KMS-11 (cell line): Measurements from ENCODE around the gene CDC42EP2.

ENCODE experiments used
- H2AFZ ChIP-seq: fragments of 200-600 bp; sonication (generic); 2 replicates; pipeline ENCODE4 v1.6.1; 2016; ENCODE audit warnings: antibody characterized with exemption, mixed run types, low read depth
- H3K27ac ChIP-seq: fragments of 200-600 bp; sonication (generic); 2 replicates; pipeline ENCODE4 v1.6.1; 2016; ENCODE audit warnings: mild to moderate bottlenecking, mixed run types
- H3K27me3 ChIP-seq: fragments of 200-600 bp; sonication (generic); 2 replicates; pipeline ENCODE4 v1.6.1; 2017; ENCODE audit warnings: mild to moderate bottlenecking, low read depth, mixed run types, moderate library complexity; ENCODE audit not compliant: insufficient read depth
- H3K36me3 ChIP-seq: fragments of 200-600 bp; sonication (generic); 2 replicates; pipeline ENCODE4 v1.6.1; 2017; ENCODE audit warnings: mild to moderate bottlenecking, mixed run types; ENCODE audit not compliant: insufficient read depth
- H3K4me1 ChIP-seq: fragments of 200-600 bp; sonication (generic); 2 replicates; pipeline ENCODE4 v1.6.1; 2016; ENCODE audit warnings: mild to moderate bottlenecking, low read depth, mixed run types; ENCODE audit not compliant: poor library complexity, severe bottlenecking
- H3K4me2 ChIP-seq: fragments of 200-600 bp; sonication (generic); 2 replicates; pipeline ENCODE4 v1.7.0; 2016; ENCODE audit warnings: mild to moderate bottlenecking, mixed run types
- H3K4me3 ChIP-seq: fragments of 200-600 bp; sonication (generic); IDR thresholded peaks from 2 replicates; pipeline ENCODE4 v1.6.1; 2017; ENCODE audit warnings: low read depth, low read length, mixed read lengths; ENCODE audit not compliant: insufficient read depth
- H3K79me2 ChIP-seq: fragments of 200-600 bp; sonication (generic); 2 replicates; pipeline ENCODE4 v1.6.1; 2016; ENCODE audit warnings: low read depth, mixed run types; ENCODE audit not compliant: insufficient read depth
- H3K9ac ChIP-seq: fragments of 200-600 bp; sonication (generic); 2 replicates; pipeline ENCODE4 v1.6.1; 2016; ENCODE audit warnings: mild to moderate bottlenecking, mixed run types
- H4K20me1 ChIP-seq: fragments of 200-600 bp; sonication (generic); 2 replicates; pipeline ENCODE4 v1.6.1; 2016; ENCODE audit warnings: mild to moderate bottlenecking, mixed run types; ENCODE audit not compliant: insufficient read depth
- TF ChIP-seq, protein P1 (sequence below): fragments of 200-600 bp; sonication (generic); conservative IDR thresholded peaks from 2 replicates; pipeline ENCODE4 v1.6.1; 2017; ENCODE audit warnings: low read depth, mild to moderate bottlenecking, antibody characterized with exemption, low read length, moderate library complexity, mixed read lengths

The CDC42EP2 gene

GRCh38 chr11:65277631-65278277, 36.9 kb upstream of the CDC42EP2 start:
- no peak overlapping the region for H3K9ac ChIP-seq
- peaks cover 5% of the 10 kb centered on the region for H3K4me1 ChIP-seq
- no peak overlapping the region for H2AFZ ChIP-seq
- H4K20me1 ChIP-seq, result no peaks in the 10 kb centered on the region
- H3K4me2 ChIP-seq, result no peak overlapping the region
- peaks cover 15% of the 10 kb centered on the region; the same call in 1 of the 2 replicates for H3K36me3 ChIP-seq
- no peaks in the 10 kb centered on the region for H3K79me2 ChIP-seq
- no peaks in the 10 kb centered on the region for H3K27me3 ChIP-seq
- H3K27ac ChIP-seq, result no peak overlapping the region
- TF ChIP-seq, protein P1, sequence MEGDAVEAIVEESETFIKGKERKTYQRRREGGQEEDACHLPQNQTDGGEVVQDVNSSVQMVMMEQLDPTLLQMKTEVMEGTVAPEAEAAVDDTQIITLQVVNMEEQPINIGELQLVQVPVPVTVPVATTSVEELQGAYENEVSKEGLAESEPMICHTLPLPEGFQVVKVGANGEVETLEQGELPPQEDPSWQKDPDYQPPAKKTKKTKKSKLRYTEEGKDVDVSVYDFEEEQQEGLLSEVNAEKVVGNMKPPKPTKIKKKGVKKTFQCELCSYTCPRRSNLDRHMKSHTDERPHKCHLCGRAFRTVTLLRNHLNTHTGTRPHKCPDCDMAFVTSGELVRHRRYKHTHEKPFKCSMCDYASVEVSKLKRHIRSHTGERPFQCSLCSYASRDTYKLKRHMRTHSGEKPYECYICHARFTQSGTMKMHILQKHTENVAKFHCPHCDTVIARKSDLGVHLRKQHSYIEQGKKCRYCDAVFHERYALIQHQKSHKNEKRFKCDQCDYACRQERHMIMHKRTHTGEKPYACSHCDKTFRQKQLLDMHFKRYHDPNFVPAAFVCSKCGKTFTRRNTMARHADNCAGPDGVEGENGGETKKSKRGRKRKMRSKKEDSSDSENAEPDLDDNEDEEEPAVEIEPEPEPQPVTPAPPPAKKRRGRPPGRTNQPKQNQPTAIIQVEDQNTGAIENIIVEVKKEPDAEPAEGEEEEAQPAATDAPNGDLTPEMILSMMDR, result no peak
- H3K4me3 ChIP-seq, result no peak overlapping the region

- no peak overlapping the region for H2AFZ ChIP-seq
- no peak overlapping the region for H3K4me2 ChIP-seq
- no peaks in the 10 kb centered on the region for H3K27me3 ChIP-seq
Measured at GRCh38 chr11:65278356-65278755, 36.3 kb upstream of the CDC42EP2 start.

DNA sequence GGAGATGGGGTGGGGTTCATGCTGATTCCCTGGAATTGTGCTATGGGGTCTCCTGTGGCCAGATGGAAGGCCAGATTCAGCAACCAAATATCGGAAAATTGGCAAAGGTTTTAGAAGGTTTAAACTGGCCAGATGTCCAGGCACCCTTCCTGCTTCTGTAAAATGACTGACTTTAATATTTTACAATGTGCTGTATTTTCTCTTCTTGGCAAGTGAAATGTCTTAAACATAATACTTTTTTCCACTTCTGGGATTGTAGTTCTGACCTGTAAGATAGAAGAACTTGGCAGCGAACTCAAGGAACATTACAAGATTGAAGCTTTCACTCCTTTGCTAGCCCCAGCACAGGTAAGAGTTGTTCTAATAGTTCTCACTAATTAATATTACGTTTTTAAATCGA, 35.4 kb upstream of the CDC42EP2 start:
- H3K36me3 ChIP-seq, result peaks cover 15% of the 10 kb centered on the region; the same call in 1 of the 2 replicates
- H3K4me3 ChIP-seq, result no peak overlapping the region
- no peak overlapping the region for H3K27ac ChIP-seq
- H3K9ac ChIP-seq, result no peak overlapping the region
- no peak overlapping the region for H3K4me2 ChIP-seq
- no peaks in the 10 kb centered on the region for H3K27me3 ChIP-seq
- H4K20me1 ChIP-seq, result no peaks in the 10 kb centered on the region
- H2AFZ ChIP-seq, result no peak overlapping the region
- TF ChIP-seq, protein P1, result no peak
- peaks cover 5% of the 10 kb centered on the region for H3K4me1 ChIP-seq
- no peaks in the 10 kb centered on the region for H3K79me2 ChIP-seq

More at GRCh38 chr11:65278356-65278755, 36.3 kb upstream of the CDC42EP2 start:
- Histone ChIP-seq H3K79me2 (no peaks in the 10 kb centered on the region), H3K36me3 (peaks cover 15% of the 10 kb centered on the region; the same call in 1 of the 2 replicates), H3K4me3 (no peak overlapping the region), H3K4me1 (peaks cover 5% of the 10 kb centered on the region), H3K27ac (no peak overlapping the region), H4K20me1 (no peaks in the 10 kb centered on the region), H3K9ac (no peak overlapping the region)
- TF ChIP-seq, protein P1, result no peak

GRCh38 chr11:65279741-65280440, 34.8 kb upstream of the CDC42EP2 start:
- peaks cover 15% of the 10 kb centered on the region; the same call in 1 of the 2 replicates for H3K36me3 ChIP-seq
- H3K27ac ChIP-seq, result no peak overlapping the region
- H3K9ac ChIP-seq, result no peak overlapping the region
- no peak overlapping the region for H3K4me2 ChIP-seq
- H4K20me1 ChIP-seq, result no peaks in the 10 kb centered on the region
- H3K79me2 ChIP-seq, result no peaks in the 10 kb centered on the region
- H3K4me1 ChIP-seq, result peaks cover 2% of the 10 kb centered on the region
- H2AFZ ChIP-seq, result no peak overlapping the region
- H3K27me3 ChIP-seq, result no peaks in the 10 kb centered on the region
- TF ChIP-seq, protein P1, result no peak
- no peak overlapping the region for H3K4me3 ChIP-seq
